Measurements from ENCODE around the gene NSMCE4A. TPM values are rescaled to one million over a fixed set of nuclear protein-coding genes. Genes with fewer than 3 reads are reported as not detected.
"Not testable (repeated sequence)": the region's sequence is repeated elsewhere in the genome, so short reads cannot be mapped to it uniquely, and the experiment has no call there.

NSMCE4A gene
- polyA plus RNA-seq, result 10 to 100 TPM; 38.5 to 79.6 (median 48.7) TPM

- peaks cover 0 to 4% (median 0%) of the 10 kb centered on the region in 3 donors for H3K27me3 Mint-ChIP-seq (ENCODE audit: low read depth in 3 of 3)
- H3K9me3 Mint-ChIP-seq, result no peaks in the 10 kb centered on the region
- peak; percentile 57 to 69 (median 68) for DNase-seq
- H3K27ac Mint-ChIP-seq, result peak within 1 kb of the TSS in 4 of 6 donors; percentile 10 to 71 (median 62)
- peaks cover 4 to 17% (median 7%) of the 10 kb centered on the region in 3 donors for H3K36me3 Mint-ChIP-seq
- peak within 1 kb of the TSS; percentile 75 to 85 (median 81) for H3K4me3 Mint-ChIP-seq
- peaks cover 25 to 26% of the 10 kb centered on the region in 2 donors for H3K4me1 Mint-ChIP-seq
These were observed at the start of gene NSMCE4A for GRCh38 chr10:121974535-121975294. NSMCE4A (minus strand) TSS chr10:121975217; CDS start chr10:121975165, 52 bp downstream.

- H3K36me3 Mint-ChIP-seq, result not testable (repeated sequence)
These were observed 48.2 kb upstream of the NSMCE4A start for GRCh38 chr10:122023257-122023656.

GRCh38 chr10:122022276-122022675, 47.3 kb upstream of the NSMCE4A start:
- H3K9me3 Mint-ChIP-seq, result no peaks in the 10 kb centered on the region
- H3K27me3 Mint-ChIP-seq (ENCODE audit: low read depth in 3 of 3), result peaks cover 0 to 10% (median 3%) of the 10 kb centered on the region in 3 donors
- H3K4me1 Mint-ChIP-seq, result no peaks in the 10 kb centered on the region
- DNase-seq, result no peak
- H3K27ac Mint-ChIP-seq, result no peak overlapping the region
- H3K36me3 Mint-ChIP-seq, result no peaks in the 10 kb centered on the region
- no peak overlapping the region for H3K4me3 Mint-ChIP-seq

More at GRCh38 chr10:122023257-122023656, 48.2 kb upstream of the NSMCE4A start:
- not testable (repeated sequence) for H3K9me3 Mint-ChIP-seq, H3K4me3 Mint-ChIP-seq, H3K4me1 Mint-ChIP-seq, DNase-seq, H3K27ac Mint-ChIP-seq
- H3K27me3 Mint-ChIP-seq (ENCODE audit: low read depth in 3 of 3), result peaks cover 0 to 10% (median 3%) of the 10 kb centered on the region in 3 donors

- no peak overlapping the region for H3K27ac Mint-ChIP-seq
- H3K9me3 Mint-ChIP-seq, result no peaks in the 10 kb centered on the region
- no peaks in the 10 kb centered on the region for H3K36me3 Mint-ChIP-seq
- H3K27me3 Mint-ChIP-seq (ENCODE audit: low read depth in 3 of 3), result peaks cover 0 to 10% (median 3%) of the 10 kb centered on the region in 3 donors
- DNase-seq, result no peak
- no peaks in the 10 kb centered on the region for H3K4me1 Mint-ChIP-seq
- H3K4me3 Mint-ChIP-seq, result no peak overlapping the region
These were observed 46.8 kb upstream of the NSMCE4A start for GRCh38 chr10:122021828-122022227.

- Mint-ChIP-seq H3K36me3 (no peaks in the 10 kb centered on the region), H3K27me3 (ENCODE audit: low read depth in 3 of 3) (peaks cover 0 to 10% (median 3%) of the 10 kb centered on the region in 3 donors), H3K4me1 (no peaks in the 10 kb centered on the region), H3K27ac (no peak overlapping the region), H3K4me3 (no peak overlapping the region), H3K9me3 (no peaks in the 10 kb centered on the region)
- no peak for DNase-seq
These were observed 46.4 kb upstream of the NSMCE4A start for GRCh38 chr10:122021379-122021778.

- Mint-ChIP-seq H3K4me3 (no peak overlapping the region), H3K27me3 (ENCODE audit: low read depth in 3 of 3) (peaks cover 0 to 10% (median 3%) of the 10 kb centered on the region in 3 donors), H3K27ac (no peak overlapping the region), H3K4me1 (no peaks in the 10 kb centered on the region), H3K36me3 (no peaks in the 10 kb centered on the region), H3K9me3 (no peaks in the 10 kb centered on the region)
- no peak for DNase-seq
These were observed 45.2 kb upstream of the NSMCE4A start for GRCh38 chr10:122020226-122020625.

GRCh38 chr10:122019414-122019975, 44.5 kb upstream of the NSMCE4A start:
- Mint-ChIP-seq H3K4me1 (no peaks in the 10 kb centered on the region), H3K4me3 (no peak overlapping the region), H3K27me3 (ENCODE audit: low read depth in 3 of 3) (peaks cover 0 to 10% (median 3%) of the 10 kb centered on the region in 3 donors), H3K36me3 (no peaks in the 10 kb centered on the region), H3K27ac (no peak overlapping the region), H3K9me3 (no peaks in the 10 kb centered on the region)
- DNase-seq, result no peak

GRCh38 chr10:122018951-122019413, 44.0 kb upstream of the NSMCE4A start:
- Mint-ChIP-seq H3K4me1 (no peaks in the 10 kb centered on the region), H3K27me3 (ENCODE audit: low read depth in 3 of 3) (peaks cover 0 to 10% (median 3%) of the 10 kb centered on the region in 3 donors), H3K4me3 (no peak overlapping the region), H3K36me3 (no peaks in the 10 kb centered on the region), H3K9me3 (no peaks in the 10 kb centered on the region), H3K27ac (no peak overlapping the region)
- no peak for DNase-seq

GRCh38 chr10:122018491-122018890, 43.5 kb upstream of the NSMCE4A start:
- H3K27me3 Mint-ChIP-seq (ENCODE audit: low read depth in 3 of 3), result peaks cover 0 to 10% (median 3%) of the 10 kb centered on the region in 3 donors
- H3K4me3 Mint-ChIP-seq, result no peak overlapping the region
- no peaks in the 10 kb centered on the region for H3K9me3 Mint-ChIP-seq
- H3K27ac Mint-ChIP-seq, result no peak overlapping the region
- no peak for DNase-seq
- H3K36me3 Mint-ChIP-seq, result no peaks in the 10 kb centered on the region
- H3K4me1 Mint-ChIP-seq, result no peaks in the 10 kb centered on the region

GRCh38 chr10:122017926-122018325, 42.9 kb upstream of the NSMCE4A start:
- H3K4me1 Mint-ChIP-seq, DNase-seq, H3K9me3 Mint-ChIP-seq, H3K36me3 Mint-ChIP-seq, H3K4me3 Mint-ChIP-seq, H3K27ac Mint-ChIP-seq: not testable (repeated sequence)
- peaks cover 0 to 10% (median 3%) of the 10 kb centered on the region in 3 donors for H3K27me3 Mint-ChIP-seq (ENCODE audit: low read depth in 3 of 3)

GRCh38 chr10:122014652-122015248, 39.7 kb upstream of the NSMCE4A start:
- no peak overlapping the region for H3K27ac Mint-ChIP-seq
- H3K4me1 Mint-ChIP-seq, result no peaks in the 10 kb centered on the region
- H3K36me3 Mint-ChIP-seq, result no peaks in the 10 kb centered on the region
- no peak overlapping the region for H3K4me3 Mint-ChIP-seq
- DNase-seq, result no peak
- peaks cover 0 to 3% (median 0%) of the 10 kb centered on the region in 6 donors for H3K9me3 Mint-ChIP-seq
- H3K27me3 Mint-ChIP-seq (ENCODE audit: low read depth in 3 of 3), result peaks cover 0 to 2% (median 2%) of the 10 kb centered on the region in 3 donors

GRCh38 chr10:122013311-122013780, 38.3 kb upstream of the NSMCE4A start:
- Mint-ChIP-seq H3K27ac (no peak overlapping the region), H3K9me3 (peaks cover 0 to 3% (median 0%) of the 10 kb centered on the region in 6 donors), H3K36me3 (no peaks in the 10 kb centered on the region), H3K4me1 (no peaks in the 10 kb centered on the region), H3K27me3 (ENCODE audit: low read depth in 3 of 3) (peaks cover 0 to 4% (median 0%) of the 10 kb centered on the region in 3 donors), H3K4me3 (no peak overlapping the region)
- DNase-seq, result no peak

- Mint-ChIP-seq H3K27me3 (ENCODE audit: low read depth in 3 of 3) (peaks cover 0 to 4% (median 0%) of the 10 kb centered on the region in 3 donors), H3K9me3 (peaks cover 0 to 3% (median 0%) of the 10 kb centered on the region in 6 donors), H3K36me3 (no peaks in the 10 kb centered on the region), H3K27ac (no peak overlapping the region), H3K4me1 (no peaks in the 10 kb centered on the region), H3K4me3 (no peak overlapping the region)
- DNase-seq, result no peak
These were observed 37.7 kb upstream of the NSMCE4A start for GRCh38 chr10:122012731-122013130.
